Glutamatergic neuron (in vitro differentiated cells): ENCODE results near the gene NECAP2. TPM values are rescaled to one million over a fixed set of nuclear protein-coding genes. Genes with fewer than 3 reads are reported as not detected.

ENCODE experiments used
- DNase-seq: peaks from one replicate; pipeline ENCODE4 v3.0.0; 2022
- H3K27ac Mint-ChIP-seq: one replicate; pipeline ENCODE4 v1.8.0; 2020; ENCODE audit warnings: mild to moderate bottlenecking, mixed read lengths, inconsistent platforms; ENCODE audit not compliant: unreplicated experiment
- H3K27me3 Mint-ChIP-seq: one replicate; pipeline ENCODE4 v1.8.0; 2020; ENCODE audit warnings: mild to moderate bottlenecking, moderate library complexity, mixed read lengths, inconsistent platforms; ENCODE audit not compliant: unreplicated experiment
- H3K36me3 Mint-ChIP-seq: one replicate; pipeline ENCODE4 v1.8.0; 2020; ENCODE audit warnings: mild to moderate bottlenecking, mixed read lengths, inconsistent platforms; ENCODE audit not compliant: unreplicated experiment
- H3K4me1 Mint-ChIP-seq: one replicate; pipeline ENCODE4 v1.8.0; 2020; ENCODE audit warnings: mild to moderate bottlenecking, low read depth, mixed read lengths, inconsistent platforms; ENCODE audit not compliant: unreplicated experiment
- H3K4me3 Mint-ChIP-seq: one replicate; pipeline ENCODE4 v1.8.0; 2020; ENCODE audit warnings: mild to moderate bottlenecking, mixed read lengths, inconsistent platforms; ENCODE audit not compliant: unreplicated experiment
- H3K9me3 Mint-ChIP-seq: one replicate; pipeline ENCODE4 v1.8.0; 2020; ENCODE audit warnings: mild to moderate bottlenecking, moderate library complexity, mixed read lengths, inconsistent platforms; ENCODE audit not compliant: unreplicated experiment
- total RNA-seq: library from RNA; stranded (reverse); fragmentation: NEBNext Ultra II Directional; extraction: Animal tissue kit (Norgen Biotek cat#: 25700); gene quantifications from one replicate; pipeline ENCODE4 v1.2.1, GENCODE V29; 2021; ENCODE audit not compliant: unreplicated experiment
- TF ChIP-seq, protein P1 (sequence below): fragments of 200-600 bp; sonication (generic); IDR thresholded peaks from one replicate; pipeline ENCODE4 v1.5.0; 2021; ENCODE audit not compliant: partially characterized antibody, unreplicated experiment

Gene NECAP2
- total RNA-seq, 1 donor from 2014 or later = 37.8 TPM

DNA sequence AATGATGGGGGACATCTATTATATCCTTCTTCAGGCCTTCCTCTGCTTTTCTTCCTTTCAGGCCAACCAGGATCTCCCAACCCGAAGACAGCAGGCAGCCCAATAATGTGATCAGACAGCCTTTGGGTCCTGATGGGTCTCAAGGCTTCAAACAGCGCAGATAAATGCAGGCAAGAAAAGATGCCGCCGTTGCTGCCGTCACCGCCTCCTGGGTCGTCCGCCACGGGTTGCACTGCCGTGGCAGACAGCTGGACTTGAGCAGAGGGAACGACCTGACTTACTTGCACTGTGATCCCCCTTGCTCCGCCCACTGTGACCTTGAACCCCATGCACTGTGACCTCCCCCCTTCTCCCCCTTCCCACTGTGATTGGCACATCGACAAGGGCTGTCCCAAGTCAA lies 45.5 kb upstream of the NECAP2 start:
- peaks cover 6% of the 10 kb centered on the region for H3K27me3 Mint-ChIP-seq
- no peak overlapping the region for H3K4me3 Mint-ChIP-seq
- H3K4me1 Mint-ChIP-seq = peaks cover 36% of the 10 kb centered on the region
- peaks cover 7% of the 10 kb centered on the region for H3K9me3 Mint-ChIP-seq
- TF ChIP-seq, protein P1, sequence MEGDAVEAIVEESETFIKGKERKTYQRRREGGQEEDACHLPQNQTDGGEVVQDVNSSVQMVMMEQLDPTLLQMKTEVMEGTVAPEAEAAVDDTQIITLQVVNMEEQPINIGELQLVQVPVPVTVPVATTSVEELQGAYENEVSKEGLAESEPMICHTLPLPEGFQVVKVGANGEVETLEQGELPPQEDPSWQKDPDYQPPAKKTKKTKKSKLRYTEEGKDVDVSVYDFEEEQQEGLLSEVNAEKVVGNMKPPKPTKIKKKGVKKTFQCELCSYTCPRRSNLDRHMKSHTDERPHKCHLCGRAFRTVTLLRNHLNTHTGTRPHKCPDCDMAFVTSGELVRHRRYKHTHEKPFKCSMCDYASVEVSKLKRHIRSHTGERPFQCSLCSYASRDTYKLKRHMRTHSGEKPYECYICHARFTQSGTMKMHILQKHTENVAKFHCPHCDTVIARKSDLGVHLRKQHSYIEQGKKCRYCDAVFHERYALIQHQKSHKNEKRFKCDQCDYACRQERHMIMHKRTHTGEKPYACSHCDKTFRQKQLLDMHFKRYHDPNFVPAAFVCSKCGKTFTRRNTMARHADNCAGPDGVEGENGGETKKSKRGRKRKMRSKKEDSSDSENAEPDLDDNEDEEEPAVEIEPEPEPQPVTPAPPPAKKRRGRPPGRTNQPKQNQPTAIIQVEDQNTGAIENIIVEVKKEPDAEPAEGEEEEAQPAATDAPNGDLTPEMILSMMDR = no peak
- H3K36me3 Mint-ChIP-seq = no peaks in the 10 kb centered on the region
- no peak overlapping the region for H3K27ac Mint-ChIP-seq
- no peak for DNase-seq

DNA sequence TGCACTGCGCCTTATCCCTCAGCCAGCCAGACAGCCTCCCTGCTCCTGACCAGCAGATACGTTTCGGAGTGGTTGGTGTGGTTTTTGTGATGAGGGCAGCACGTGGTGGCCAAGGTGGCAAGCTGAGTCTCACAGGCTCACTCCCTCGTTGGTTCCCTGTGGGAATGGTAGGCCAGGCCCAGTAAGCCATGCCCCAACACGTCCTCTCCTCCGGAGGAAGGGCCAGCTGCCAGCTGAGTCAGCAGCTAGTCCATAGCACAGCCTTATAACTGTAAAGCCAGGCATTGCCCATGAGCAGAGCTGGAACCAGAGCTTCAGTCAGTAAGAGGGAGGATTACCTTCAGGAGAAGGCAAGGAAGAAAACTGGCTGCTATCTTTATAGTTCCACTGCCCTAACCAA lies 43.9 kb upstream of the NECAP2 start:
- TF ChIP-seq, protein P1 = no peak
- no peak overlapping the region for H3K4me3 Mint-ChIP-seq

DNA sequence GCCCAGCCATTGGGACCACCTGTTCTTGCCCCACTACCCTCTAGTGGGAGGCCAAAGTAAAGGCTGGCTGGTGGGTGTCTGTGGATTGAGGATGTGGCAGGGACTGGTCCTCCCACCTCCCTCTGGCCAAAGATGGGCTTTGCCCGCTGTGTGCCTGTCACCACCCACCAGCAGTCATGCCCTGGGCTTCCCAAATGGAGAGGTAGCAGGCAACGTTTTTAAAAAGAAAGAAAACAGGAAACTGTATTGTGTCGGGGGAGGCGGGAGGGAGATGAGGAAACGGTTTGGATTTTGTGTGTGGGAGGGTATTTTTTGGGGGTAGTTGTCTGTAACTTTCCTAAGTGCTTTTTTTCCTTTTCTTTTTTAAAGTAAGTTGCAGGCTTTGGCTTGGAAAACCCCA lies 43.4 kb upstream of the NECAP2 start:
- no peak overlapping the region for H3K4me3 Mint-ChIP-seq
- no peak for DNase-seq
- H3K9me3 Mint-ChIP-seq = peaks cover 5% of the 10 kb centered on the region
- no peaks in the 10 kb centered on the region for H3K36me3 Mint-ChIP-seq
- TF ChIP-seq, protein P1 = no peak
- peaks cover 32% of the 10 kb centered on the region for H3K4me1 Mint-ChIP-seq
- H3K27me3 Mint-ChIP-seq = peaks cover 6% of the 10 kb centered on the region
- H3K27ac Mint-ChIP-seq = peak overlapping the region; percentile 66

More for the DNA sequence above, 43.9 kb upstream of the NECAP2 start:
- Mint-ChIP-seq H3K36me3 (no peaks in the 10 kb centered on the region), H3K27ac (peak overlapping the region; percentile 66), H3K9me3 (peaks cover 5% of the 10 kb centered on the region), H3K4me1 (peaks cover 34% of the 10 kb centered on the region), H3K27me3 (peaks cover 6% of the 10 kb centered on the region)
- DNase-seq = no peak

DNA sequence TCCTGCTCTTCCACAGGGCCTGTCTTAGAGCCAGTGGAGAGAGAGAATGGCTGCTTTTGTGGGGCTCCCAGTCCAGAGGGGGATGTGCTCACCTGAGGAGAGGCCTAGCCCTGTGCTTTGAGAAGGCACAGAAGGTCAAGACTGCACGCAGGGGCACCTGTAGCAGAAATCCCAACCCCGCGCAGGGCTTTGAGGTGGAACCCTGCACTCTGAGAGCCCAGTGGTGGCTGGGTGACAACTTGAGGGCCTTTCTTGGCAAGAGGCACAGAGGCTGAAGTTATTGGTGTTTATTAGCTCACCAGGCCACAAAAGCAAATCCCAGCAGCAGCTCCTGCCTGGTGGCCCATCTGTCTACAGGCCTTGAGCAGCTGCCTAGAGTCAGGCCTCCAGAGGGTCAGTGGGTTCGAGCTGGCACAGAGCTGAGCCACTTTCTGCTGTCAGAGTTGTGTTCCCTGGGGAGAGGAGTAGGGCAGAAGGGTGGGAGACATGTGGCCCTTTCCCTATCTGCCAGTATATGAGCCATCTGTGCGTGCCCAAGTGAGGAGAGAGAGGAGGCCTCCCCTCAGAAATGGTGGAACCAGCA lies 42.1 kb upstream of the NECAP2 start:
- Mint-ChIP-seq H3K27ac (peak overlapping the region; percentile 93), H3K4me1 (peaks cover 24% of the 10 kb centered on the region), H3K4me3 (peak overlapping the region; percentile 61), H3K36me3 (no peaks in the 10 kb centered on the region), H3K9me3 (peaks cover 5% of the 10 kb centered on the region), H3K27me3 (peaks cover 6% of the 10 kb centered on the region)
- TF ChIP-seq, protein P1 = no peak
- DNase-seq = peak; percentile 60

DNA sequence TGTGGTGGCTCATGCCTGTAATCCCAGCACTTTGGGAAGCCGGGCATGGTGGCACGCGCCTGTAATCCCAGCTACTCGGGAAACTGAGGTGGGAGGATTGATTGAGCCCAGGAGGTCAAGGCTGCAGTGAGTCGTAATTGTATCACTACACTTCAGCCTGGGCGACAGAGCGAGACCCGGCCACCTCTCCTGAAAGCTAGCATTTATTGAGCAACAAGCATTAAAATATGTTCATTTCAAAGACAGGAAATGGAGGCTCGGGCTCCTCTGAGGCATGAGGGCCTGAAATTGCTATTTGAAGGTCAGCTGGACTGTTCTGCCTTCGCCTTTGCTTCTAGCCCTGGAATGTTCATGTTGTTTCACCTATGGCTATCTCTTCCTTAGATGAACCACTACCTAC lies 37.8 kb upstream of the NECAP2 start:
- H3K9me3 Mint-ChIP-seq = peaks cover 8% of the 10 kb centered on the region
- peaks cover 9% of the 10 kb centered on the region for H3K4me1 Mint-ChIP-seq
- H3K4me3 Mint-ChIP-seq = no peak overlapping the region
- DNase-seq = no peak
- H3K27me3 Mint-ChIP-seq = peaks cover 6% of the 10 kb centered on the region
- no peaks in the 10 kb centered on the region for H3K36me3 Mint-ChIP-seq
- H3K27ac Mint-ChIP-seq = no peak overlapping the region
- TF ChIP-seq, protein P1 = no peak
